Upper lobe of left lung (tissue), 6 donors: ENCODE results near the gene ATP6V1D. TPM values are rescaled to one million over a fixed set of nuclear protein-coding genes. Genes with fewer than 3 reads are reported as not detected.
"Not testable (repeated sequence)": the region's sequence is repeated elsewhere in the genome, so short reads cannot be mapped to it uniquely, and the experiment has no call there.

Source experiments
- ATAC-seq, 2 donors: fragments of 200-7000 bp; cut with Tn5 transposase; one replicate each; pipeline ENCODE4 v1.9.1; 2022; ENCODE audit warnings: mild to moderate bottlenecking in 2 of 2, moderate library complexity in 2 of 2; ENCODE audit not compliant: low FRiP score in 2 of 2
- DNase-seq, 2 donors: peaks; one replicate each; pipeline ENCODE4 v3.0.0-alpha.2; 2019 to 2020
- H3K27ac ChIP-seq, 4 donors: fragments of 200-600 bp; sonication (generic); one replicate each; pipeline ENCODE4 v1.5.1; 2016 to 2019
- H3K27me3 ChIP-seq, 4 donors: fragments of 200-600 bp; sonication (generic); one replicate each; pipeline ENCODE4 v1.5.1; 2017 to 2019
- H3K36me3 ChIP-seq, 4 donors: fragments of 200-600 bp; sonication (generic); one replicate each; pipeline ENCODE4 v1.5.1; 2016 to 2019
- H3K4me1 ChIP-seq, 4 donors: fragments of 200-600 bp; sonication (generic); one replicate each; pipeline ENCODE4 v1.5.1; 2018 to 2019
- H3K4me3 ChIP-seq, 4 donors: fragments of 200-600 bp; sonication (generic); one replicate each; pipeline ENCODE4 v1.5.1; 2017 to 2019; ENCODE audit warnings: mild to moderate bottlenecking in 2 of 4, moderate library complexity in 1 of 4
- H3K9me3 ChIP-seq, 4 donors: fragments of 200-600 bp; sonication (generic); one replicate each; pipeline ENCODE4 v1.5.1; 2018 to 2019
- EP300 ChIP-seq, 4 donors: sonication (generic); formaldehyde crosslinking; IDR thresholded peaks; one replicate each; pipeline ENCODE4 v1.5.1; 2017; ENCODE audit warnings: antibody characterized with exemption in 4 of 4, control low read depth in 2 of 4
- POLR2A ChIP-seq, 4 donors: fragments of 450-650 bp; IDR thresholded peaks; one replicate each; pipeline ENCODE4 v1.5.1; 2016 to 2017; ENCODE audit warnings: antibody characterized with exemption in 4 of 4, mild to moderate bottlenecking in 2 of 4
- POLR2AphosphoS5 ChIP-seq, 2 donors: sonication (generic); formaldehyde crosslinking; IDR thresholded peaks; one replicate each; pipeline ENCODE4 v1.5.1; 2017; ENCODE audit warnings: antibody characterized with exemption in 2 of 2
- WGBS, 2 donors: methylation state at CpG; one replicate each; pipeline ENCODE4 v1.1.5; 2017 to 2018; 5-methylcytosine and 5-hydroxymethylcytosine counted together
- total RNA-seq, 6 donors: library from RNA; depleted of rRNA in 4 of 6; stranded (reverse); fragments of >200 nt in 4 of 6; gene quantifications; one replicate each; pipeline versions ENCODE4 v1.1.0 to v1.2.1, GENCODE V29; 2016 to 2021
- TF ChIP-seq, protein P1 (sequence below), 6 experiments: fragments of 450-650 bp in 4 of 6; fragments of 200-600 bp in 2 of 6; sonication (generic) in 2 of 6; IDR thresholded peaks; one replicate each; pipeline ENCODE4 v1.5.1; 2016 to 2019; ENCODE audit warnings: antibody characterized with exemption in 6 of 6
- donor health status: DM: no; HTN: no; CAD: no; lungs with moderate emphysema.
- donor health status: DM: no; HTN: yes; CAD: no; lungs with severe emphysema.

The ATP6V1D gene
- total RNA-seq, result 100 to 1,000 TPM in 1 of 6 donors, 10 to 100 TPM in 5; 57.6 to 145 (median 79.7) TPM

DNA sequence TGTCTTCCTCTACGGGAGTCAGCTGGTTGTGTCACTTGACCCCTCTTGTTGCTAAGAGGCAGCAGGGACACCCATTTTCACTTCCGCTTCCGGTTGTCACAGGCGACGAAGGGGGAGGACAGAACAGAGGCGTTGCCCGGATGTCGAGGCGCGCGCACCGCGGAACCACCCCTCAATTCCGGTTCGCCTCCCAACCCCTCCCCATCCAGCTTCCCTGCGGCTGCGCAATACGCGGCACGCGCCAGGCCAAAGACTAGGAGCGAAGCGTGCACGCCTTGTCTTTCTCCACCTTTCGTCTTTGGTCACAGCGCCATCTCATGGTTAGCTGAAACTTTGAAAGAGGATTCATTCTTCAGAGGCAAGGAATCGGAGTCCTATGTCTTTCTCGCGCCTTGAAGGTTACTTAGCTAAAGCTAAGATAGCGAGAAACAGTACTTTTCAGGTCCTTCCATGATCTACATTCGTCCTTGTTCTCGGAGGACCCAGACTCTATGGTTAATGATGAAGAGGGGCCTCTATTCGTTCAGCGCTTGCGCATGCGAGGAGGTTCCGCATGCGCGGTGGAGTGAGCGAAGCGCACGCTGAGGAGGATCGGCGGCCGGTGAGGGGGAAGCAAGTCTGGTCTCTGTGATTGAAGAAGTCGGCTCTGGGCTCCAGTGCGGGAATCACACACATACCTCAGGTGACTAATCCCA, at the start of gene ATP6V1D, which contains the start of gene EIF2S1:
TSS of gene ATP6V1D (minus strand) at position 30 of the 695 bp plus-strand sequence. CDS start 106 bp downstream, outside the sequence.
TSS of gene EIF2S1 (plus strand) at position 554 of the 695 bp plus-strand sequence. CDS start 4,440 bp downstream, outside the sequence.
- Histone ChIP-seq H3K27me3 (no peaks in the 10 kb centered on the region), H3K9me3 (no peaks in the 10 kb centered on the region), H3K27ac (peak within 1 kb of the TSS; percentile 93 to 95 (median 94)), H3K4me3 (peak within 1 kb of the TSS; percentile 83 to 97 (median 86)), H3K4me1 (peaks cover 41 to 68% (median 53%) of the 10 kb centered on the region in 4 donors), H3K36me3 (peaks cover 0 to 22% (median under 1%) of the 10 kb centered on the region in 4 donors)
- WGBS, 2 donors, result 0% methylated on average over 26 to 47 of the region's 47 CpGs
- peak; percentile 99 to 100 for DNase-seq
- ATAC-seq, result peak; percentile 99 to 100
- TF ChIP-seq POLR2AphosphoS5 (IDR thresholded peaks at IDR 0.05) (peak; percentile 93 to 98), EP300 (IDR thresholded peaks at IDR 0.05) (peak in 1 of 4 donors; percentile 89), POLR2A (IDR thresholded peaks at IDR 0.05) (peak in 3 of 4 donors; percentile 66 to 87 (median 82))
- TF ChIP-seq, protein P1, sequence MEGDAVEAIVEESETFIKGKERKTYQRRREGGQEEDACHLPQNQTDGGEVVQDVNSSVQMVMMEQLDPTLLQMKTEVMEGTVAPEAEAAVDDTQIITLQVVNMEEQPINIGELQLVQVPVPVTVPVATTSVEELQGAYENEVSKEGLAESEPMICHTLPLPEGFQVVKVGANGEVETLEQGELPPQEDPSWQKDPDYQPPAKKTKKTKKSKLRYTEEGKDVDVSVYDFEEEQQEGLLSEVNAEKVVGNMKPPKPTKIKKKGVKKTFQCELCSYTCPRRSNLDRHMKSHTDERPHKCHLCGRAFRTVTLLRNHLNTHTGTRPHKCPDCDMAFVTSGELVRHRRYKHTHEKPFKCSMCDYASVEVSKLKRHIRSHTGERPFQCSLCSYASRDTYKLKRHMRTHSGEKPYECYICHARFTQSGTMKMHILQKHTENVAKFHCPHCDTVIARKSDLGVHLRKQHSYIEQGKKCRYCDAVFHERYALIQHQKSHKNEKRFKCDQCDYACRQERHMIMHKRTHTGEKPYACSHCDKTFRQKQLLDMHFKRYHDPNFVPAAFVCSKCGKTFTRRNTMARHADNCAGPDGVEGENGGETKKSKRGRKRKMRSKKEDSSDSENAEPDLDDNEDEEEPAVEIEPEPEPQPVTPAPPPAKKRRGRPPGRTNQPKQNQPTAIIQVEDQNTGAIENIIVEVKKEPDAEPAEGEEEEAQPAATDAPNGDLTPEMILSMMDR (IDR thresholded peaks at IDR 0.05), result peak; percentile 89 to 100 (median 94)

DNA sequence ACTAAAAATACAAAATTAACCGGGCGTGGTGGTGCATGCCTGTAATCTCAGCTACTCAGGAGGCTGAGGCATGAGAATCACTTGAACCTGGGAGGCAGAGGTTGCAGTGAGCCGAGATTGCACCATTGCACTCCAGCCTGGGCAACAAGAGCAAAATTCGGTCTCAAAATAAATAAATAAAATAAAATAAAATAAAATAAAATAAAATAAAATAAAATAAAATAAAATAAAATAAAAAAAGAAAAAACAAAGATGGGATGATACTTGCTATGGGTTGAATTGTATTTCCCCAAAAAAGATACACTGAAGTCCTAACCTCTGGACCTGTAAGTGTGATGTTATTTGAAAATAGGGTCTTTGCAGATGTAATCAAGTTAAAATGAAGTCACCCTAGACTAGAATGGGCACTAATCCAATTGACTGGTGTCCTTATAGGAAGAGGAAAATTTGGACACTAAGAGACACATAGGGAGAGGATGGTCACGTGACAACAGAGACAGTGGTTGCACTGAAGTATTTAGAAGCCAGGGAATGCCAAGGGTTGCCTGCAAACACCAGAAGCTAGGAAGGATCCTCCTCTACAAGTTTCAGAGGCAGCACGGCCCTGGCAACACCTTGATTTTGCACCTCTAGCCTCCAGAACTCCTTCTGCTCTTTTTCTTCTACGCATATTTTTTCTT, 48.7 kb upstream of the ATP6V1D start:
- not testable (repeated sequence) for DNase-seq

DNA sequence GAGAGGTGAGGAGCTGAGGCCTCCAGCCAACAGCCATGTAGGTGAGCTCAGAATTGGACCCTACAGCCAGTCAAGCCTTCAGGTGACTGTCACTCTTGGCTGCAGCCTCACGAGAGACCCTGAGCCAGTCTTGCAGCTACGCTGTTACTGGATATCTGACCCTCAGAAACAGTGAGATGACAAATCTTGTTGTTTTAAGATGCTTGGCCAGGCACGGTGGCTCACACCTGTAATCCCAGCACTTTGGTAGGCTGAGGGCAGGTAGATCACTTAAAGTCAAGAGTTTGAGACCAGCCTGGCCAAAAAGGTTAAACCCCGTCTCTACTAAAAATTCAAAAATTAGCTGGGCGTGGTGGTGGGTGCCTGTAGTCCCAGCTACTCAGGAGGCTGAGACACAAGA, 46.2 kb upstream of the ATP6V1D start:
- WGBS, 2 donors, result 94 to 99% methylated on average over 4 to 5 of the region's 5 CpGs
- Histone ChIP-seq H3K36me3 (no peaks in the 10 kb centered on the region), H3K4me1 (no peaks in the 10 kb centered on the region), H3K9me3 (no peaks in the 10 kb centered on the region), H3K27me3 (no peaks in the 10 kb centered on the region), H3K4me3 (no peak overlapping the region), H3K27ac (no peak overlapping the region)
- DNase-seq, result peak in 1 of 2 donors; percentile 0
- TF ChIP-seq EP300 (IDR thresholded peaks at IDR 0.05), result no peak
- no peak for TF ChIP-seq POLR2AphosphoS5 (IDR thresholded peaks at IDR 0.05)
- TF ChIP-seq, protein P1 (IDR thresholded peaks at IDR 0.05), result no peak
- no peak for TF ChIP-seq POLR2A (IDR thresholded peaks at IDR 0.05)
- ATAC-seq, result no peak

More for the DNA sequence above, 48.7 kb upstream of the ATP6V1D start:
- H3K36me3 ChIP-seq, H3K4me3 ChIP-seq, H3K9me3 ChIP-seq, ATAC-seq, H3K27me3 ChIP-seq, H3K27ac ChIP-seq: not testable (repeated sequence)
- WGBS, 2 donors, result 84 to 87% methylated on average over 7 of the region's 7 CpGs
- peaks cover 6 to 12% (median 10%) of the 10 kb centered on the region in 4 donors for H3K4me1 ChIP-seq

DNA sequence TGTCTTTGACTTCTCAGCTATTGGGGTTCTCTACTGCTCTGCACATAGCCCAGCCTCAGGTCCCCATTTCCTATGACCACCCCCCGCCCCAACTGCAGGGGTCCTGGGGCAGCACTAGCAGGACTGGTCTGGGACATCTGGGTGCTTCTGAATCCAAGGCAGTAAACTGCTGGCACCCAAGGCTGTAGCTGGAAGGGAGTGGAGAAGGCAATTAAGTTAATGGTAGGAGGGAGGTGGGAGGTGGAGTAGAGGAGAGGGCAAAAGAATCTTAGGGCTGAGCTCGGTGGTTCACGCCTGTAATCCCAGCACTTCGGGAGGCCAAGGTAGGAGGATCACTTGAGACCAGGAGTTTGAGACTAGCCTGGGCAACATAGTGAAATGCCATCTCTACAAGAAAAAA, 40.8 kb upstream of the ATP6V1D start:
- H3K27me3 ChIP-seq, result no peaks in the 10 kb centered on the region
- DNase-seq (no peak), ATAC-seq (no peak)
- no peaks in the 10 kb centered on the region for H3K36me3 ChIP-seq
- H3K4me1 ChIP-seq, result no peaks in the 10 kb centered on the region
- 87 to 99% methylated on average over 4 of the region's 4 CpGs for WGBS, 2 donors
- H3K4me3 ChIP-seq, result no peak overlapping the region
- TF ChIP-seq EP300 (IDR thresholded peaks at IDR 0.05), result no peak
- TF ChIP-seq, protein P1 (IDR thresholded peaks at IDR 0.05), result no peak
- TF ChIP-seq POLR2A (IDR thresholded peaks at IDR 0.05), result no peak
- TF ChIP-seq POLR2AphosphoS5 (IDR thresholded peaks at IDR 0.05), result no peak
- no peaks in the 10 kb centered on the region for H3K9me3 ChIP-seq
- H3K27ac ChIP-seq, result no peak overlapping the region

DNA sequence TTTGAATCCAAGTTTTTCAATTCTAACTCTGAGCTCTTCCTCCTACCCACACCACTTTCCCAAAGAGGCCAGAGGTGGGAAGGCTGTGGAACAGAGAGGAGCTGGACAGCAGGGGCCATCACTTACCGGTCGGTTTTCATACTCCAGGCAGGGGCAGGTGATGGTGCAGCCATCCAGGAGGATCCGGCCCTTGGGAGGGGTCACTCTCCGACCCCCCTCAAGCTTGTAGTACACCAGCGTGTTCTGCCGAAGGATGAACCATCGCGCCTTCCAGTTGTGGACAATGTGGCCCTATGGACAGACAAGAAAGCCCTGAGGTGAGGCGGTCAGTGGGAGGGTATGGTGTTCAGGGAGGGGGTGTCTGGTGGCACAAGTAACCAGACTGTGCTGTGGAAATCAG, 37.9 kb upstream of the ATP6V1D start:
- ATAC-seq, result no peak
- Histone ChIP-seq H3K36me3 (no peaks in the 10 kb centered on the region), H3K4me1 (no peaks in the 10 kb centered on the region), H3K9me3 (no peaks in the 10 kb centered on the region), H3K4me3 (no peak overlapping the region), H3K27me3 (no peaks in the 10 kb centered on the region), H3K27ac (no peak overlapping the region)
- TF ChIP-seq, protein P1 (IDR thresholded peaks at IDR 0.05), result no peak
- TF ChIP-seq POLR2AphosphoS5 (IDR thresholded peaks at IDR 0.05), result no peak
- TF ChIP-seq POLR2A (IDR thresholded peaks at IDR 0.05), result no peak
- TF ChIP-seq EP300 (IDR thresholded peaks at IDR 0.05), result no peak
- DNase-seq, result no peak
- WGBS, 2 donors, result 94% methylated on average over 9 of the region's 9 CpGs
